AG08396 (cell line): ENCODE results near the gene ASCL2.
"Not testable (repeated sequence)": the region's sequence is repeated elsewhere in the genome, so short reads cannot be mapped to it uniquely, and the experiment has no call there.

Experiments used
- DNase-seq: peaks from one replicate; pipeline ENCODE4 v3.0.0; 2012; ENCODE audit warnings: low spot score, mixed read lengths

Gene ASCL2

DNA sequence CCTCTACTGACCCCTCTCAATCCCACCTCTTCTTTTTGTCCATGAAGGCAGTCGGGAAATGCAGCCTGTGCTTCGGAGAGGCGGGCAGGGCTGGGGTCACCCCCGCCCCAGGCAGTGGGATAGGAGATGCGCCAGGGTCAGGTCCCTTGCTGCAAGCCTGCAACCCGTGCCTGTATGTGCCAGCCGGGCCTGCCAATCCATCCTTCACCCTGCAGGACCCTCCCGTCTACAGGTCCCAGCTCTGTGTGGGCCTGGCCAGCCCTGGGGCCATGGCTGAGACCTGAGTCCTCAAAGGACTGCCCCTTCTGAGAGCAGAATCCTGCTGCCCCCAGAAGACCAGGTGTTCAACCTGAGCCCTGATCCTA is 10.9 kb downstream of the ASCL2 start:
- no peak for DNase-seq

DNA sequence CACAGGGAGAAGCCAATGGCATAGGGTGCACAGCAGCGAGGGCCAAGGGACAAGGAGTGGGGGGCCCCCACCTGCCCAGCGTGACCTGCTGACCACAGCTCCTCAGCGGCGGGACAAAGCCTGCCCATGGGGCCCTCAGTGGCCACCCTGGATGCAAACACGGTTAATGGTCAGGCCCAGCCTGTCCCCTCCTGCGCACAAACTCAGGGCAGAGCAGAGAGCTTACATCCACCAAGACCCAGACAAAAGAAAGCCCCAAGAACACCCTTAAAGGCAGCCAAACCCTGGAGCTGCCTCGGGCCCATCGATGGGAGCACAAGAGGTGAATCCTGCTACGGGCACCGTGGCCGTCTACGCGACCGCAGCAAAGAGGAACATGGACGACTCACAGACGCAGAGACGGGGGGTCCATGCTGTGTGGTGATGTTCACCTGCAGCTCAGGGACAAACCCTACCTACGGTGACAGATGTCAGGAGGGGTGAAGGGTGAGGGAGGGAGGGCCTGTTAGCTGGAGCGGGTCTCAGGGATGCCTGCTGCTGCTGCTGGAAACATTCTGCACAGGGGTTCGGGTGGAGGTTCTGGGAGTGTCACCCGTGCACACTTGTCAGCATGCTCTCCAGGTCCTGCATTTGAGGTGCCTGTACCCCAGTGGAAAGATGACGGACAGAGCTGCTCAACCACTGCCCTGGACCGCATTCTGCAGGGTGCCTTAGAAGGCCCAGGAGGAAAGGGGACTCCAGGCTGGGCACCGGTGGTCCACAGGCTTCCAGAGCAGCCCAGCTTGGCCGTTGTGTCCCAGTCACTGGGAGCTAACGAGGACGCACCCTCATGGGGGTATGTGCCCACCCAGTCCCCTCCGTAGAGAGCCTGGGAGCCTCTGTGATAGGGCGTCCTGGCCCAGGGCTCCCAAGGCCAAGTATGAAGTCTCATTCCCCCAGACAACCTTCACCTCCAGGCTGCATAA is 11.6 kb downstream of the ASCL2 start:
- DNase-seq: no peak

GRCh38 chr11:2256951-2257700 is 13.3 kb downstream of the ASCL2 start:
- DNase-seq: no peak

DNA sequence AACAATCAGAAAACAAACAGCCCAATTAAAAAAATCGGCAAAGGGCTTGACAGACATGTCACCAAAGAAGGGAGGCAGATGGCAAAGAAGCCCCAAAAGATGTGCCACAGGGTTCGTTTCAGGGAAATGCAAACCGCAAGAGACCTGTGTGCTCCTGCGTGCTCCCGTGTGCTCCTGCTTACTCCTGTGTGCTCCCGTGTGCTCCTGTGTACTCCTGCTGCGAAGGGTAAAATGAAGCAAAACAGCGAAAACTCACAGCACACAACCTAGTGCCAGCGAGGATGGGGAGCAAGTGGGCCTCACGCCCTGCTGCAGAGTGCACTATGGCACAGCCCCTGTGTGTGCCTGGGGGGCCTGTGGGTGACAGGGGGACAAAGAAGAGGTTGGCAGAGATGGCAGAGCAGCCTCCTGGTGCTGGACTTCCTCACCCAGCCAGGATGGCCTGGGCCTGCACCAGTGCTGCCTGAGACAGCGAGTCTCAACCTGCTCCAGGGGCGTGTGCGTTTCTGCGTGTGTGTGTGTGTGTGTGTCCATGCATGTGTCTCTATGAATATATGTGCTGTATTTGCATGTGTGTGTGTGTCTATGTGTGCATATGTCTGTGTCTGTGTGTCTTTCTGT is 14.0 kb downstream of the ASCL2 start:
- DNase-seq: no peak

- no peak for DNase-seq
These were observed 18.4 kb downstream of the ASCL2 start for GRCh38 chr11:2252018-2252417.

- DNase-seq: no peak
These were observed 19.2 kb downstream of the ASCL2 start for GRCh38 chr11:2251138-2251537.

DNA sequence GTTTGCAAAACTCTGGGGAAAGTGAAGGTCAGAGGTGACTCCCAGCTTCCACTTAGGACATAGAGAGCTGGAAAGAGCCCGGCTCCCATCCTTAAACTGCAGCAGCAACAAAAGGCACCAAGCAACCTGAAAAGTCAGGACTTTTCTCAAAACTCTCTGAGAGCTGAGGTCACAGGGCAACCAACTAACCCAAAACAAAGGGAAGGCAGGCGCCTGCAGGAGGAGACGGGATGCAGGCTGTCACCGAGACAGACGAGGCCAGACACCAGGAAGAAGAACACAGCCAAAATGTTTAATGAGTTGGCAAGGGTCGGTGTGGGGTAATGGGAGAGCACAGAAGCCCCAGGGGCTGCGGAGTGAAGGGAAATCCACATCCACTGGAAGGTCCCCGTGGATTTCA is 19.9 kb downstream of the ASCL2 start:
- DNase-seq: no peak

GRCh38 chr11:2250041-2250440 is 20.3 kb downstream of the ASCL2 start:
- DNase-seq: no peak

DNA sequence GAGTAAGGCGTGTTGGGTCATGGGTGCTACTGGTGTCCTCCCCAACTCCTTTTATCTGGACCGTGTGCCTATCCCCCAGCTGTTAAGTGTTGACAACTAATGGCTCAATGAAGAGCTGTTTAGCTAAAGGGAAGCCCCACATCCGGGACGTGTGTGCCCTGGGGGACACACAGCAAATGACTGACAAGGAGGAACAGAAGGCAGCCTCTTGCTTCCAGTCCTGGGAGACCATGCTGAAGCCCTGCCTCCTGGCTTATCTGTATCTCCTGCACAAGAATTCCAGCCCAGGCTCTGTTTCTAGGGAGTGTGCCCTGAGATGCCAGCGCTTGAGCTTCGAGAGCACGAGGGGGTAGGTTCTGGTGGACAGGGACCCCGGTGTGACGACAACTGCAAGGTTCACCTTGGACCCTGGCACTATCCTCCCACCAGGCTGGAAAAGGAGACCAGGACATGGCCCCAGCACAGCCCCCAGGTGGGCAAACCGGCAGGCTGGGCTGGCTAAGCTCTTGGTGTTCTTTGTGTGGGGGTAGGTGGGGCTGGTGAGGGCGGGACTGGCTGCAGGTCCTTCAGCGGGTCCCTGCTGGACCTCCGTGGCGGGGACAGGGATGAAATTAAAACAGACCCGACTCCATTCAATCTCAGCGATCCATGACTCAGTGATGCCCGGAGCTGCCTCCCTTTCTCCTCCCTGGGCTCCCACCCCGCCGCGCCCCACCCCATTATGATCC is 21.0 kb downstream of the ASCL2 start:
- no peak for DNase-seq

GRCh38 chr11:2248762-2249161 is 21.6 kb downstream of the ASCL2 start:
- DNase-seq: no peak

DNA sequence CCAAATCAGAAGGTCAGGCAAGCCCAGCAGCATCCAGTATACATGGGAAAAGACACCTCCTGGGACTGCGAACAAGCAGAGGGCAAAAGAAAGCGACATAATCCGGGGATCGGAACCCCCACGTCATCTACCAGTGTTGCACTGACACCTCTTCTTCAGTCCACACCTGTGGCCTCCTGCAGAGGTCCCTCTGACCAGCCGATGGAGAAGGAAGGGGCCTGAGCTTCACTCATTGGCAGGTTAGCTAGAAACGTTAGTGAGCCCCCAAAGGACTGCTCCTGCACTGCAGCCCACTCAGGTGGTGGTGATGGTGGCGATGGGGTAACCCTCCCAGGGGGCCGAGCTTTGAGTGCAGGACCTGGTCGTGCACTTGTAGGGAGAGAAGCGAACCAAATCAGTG is 22.1 kb downstream of the ASCL2 start:
- DNase-seq: no peak

DNA sequence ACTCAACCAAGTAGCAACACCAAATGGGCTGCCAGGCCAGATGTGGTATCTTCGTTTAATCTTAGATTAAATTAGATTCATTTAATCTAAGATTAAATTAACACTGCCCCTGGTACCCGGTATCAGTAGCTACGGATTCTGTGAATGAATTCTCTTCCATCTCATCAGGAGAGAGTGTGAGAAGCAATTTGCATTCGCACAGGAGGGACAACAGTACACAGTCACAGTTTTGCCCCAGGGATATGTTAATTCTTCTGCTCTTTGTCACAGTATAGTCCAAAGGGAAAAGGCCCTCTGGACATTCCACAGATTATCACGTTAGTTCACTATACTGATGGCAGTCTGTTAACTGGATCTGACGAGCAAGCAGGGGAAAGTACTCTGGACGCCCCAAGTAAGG is 22.9 kb downstream of the ASCL2 start:
- DNase-seq: no peak

DNA sequence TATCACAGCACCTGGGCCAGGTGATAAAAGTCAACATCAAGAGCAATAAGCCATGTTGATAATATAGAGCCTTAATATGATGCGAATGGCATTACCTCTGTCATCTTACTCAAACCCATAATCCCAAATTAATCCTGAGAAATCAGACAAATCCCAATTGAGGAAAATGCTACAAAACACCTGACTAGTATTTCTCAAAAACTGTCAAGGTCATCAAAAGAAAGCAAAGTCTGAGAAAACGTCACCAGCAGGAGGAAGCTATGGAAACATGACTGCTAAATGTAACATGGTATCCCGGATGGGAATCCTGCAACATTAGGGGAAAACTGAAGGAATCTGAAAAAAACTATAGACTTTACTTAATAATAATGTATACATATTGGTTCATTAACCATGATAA is 29.6 kb downstream of the ASCL2 start:
- no peak for DNase-seq

- DNase-seq: no peak
These were observed 32.7 kb downstream of the ASCL2 start for GRCh38 chr11:2237457-2238238.

DNA sequence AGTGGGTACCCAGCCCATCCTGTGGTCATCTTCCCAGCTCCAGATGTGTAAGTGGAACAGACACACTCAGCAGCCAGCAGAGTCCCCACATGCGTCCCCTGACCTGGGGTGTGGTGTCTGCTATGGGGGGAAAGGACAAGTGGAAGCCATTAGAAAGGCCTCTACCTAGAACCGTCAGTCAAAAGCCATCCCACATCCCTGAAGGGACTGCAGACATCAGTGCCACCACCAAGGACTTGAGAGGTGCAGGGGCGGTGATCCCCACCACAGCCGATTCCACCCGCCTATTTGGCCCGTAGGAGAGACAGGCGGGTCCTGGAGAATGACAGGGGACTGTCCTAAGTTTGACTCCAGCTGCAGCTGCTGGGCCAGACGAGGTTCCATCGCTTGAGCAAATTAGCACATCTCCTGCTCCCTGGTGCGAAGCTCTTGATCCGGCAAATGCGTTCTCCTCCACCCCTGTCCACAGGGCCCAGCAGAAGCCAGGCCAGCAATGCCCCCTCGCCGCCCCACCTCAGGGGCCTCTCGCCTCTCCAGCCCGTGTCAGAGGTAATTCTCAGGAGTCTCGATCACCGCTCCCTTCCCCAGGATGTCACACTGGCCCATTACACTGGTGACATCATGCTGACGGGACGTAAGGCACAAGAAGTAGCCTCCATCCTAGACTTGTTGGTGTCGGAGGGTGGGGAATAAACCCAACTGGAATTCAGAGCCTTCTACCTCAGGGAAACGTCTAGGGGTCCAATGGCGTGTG is 33.8 kb downstream of the ASCL2 start:
- DNase-seq: not testable (repeated sequence)

- DNase-seq: no peak
These were observed 34.6 kb downstream of the ASCL2 start for GRCh38 chr11:2235588-2236326.

- no peak for DNase-seq
These were observed 35.4 kb downstream of the ASCL2 start for GRCh38 chr11:2234963-2235362.

- no peak for DNase-seq
These were observed 36.5 kb downstream of the ASCL2 start for GRCh38 chr11:2233693-2234455.

DNA sequence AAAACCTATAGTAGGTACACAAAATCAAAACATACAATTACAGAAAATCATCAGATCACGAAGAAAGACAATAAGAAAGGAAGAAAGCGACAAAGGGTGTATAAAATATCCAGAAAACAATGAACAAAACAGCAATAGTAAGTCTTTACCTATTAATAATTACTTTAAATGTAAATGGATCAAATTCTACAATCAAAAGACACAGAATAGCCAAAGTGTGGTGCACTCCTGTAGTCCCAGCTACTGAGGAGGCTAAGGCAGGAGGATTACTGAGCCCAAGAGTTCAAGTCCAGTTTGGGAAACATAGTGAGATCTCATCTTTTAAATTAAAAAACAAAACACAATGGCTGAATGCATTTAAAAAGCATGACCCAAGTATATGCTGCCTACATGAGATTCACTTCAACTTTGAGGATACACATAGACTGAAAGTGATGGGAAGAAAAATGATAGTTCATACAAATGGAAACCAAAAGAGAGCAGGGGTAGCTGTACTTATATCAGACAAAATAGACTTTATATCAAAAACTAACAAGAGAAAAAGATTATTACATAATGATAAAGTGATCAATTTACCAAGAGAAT is 40.6 kb downstream of the ASCL2 start:
- DNase-seq: no peak
